GM21737 (cell line): Measurements from ENCODE around the gene MASP2.
"Not testable (repeated sequence)": the region's sequence is repeated elsewhere in the genome, so short reads cannot be mapped to it uniquely, and the experiment has no call there.

Experiments used
- ATAC-seq: cut with Tn5 transposase; IDR thresholded peaks from one replicate; pipeline ENCODE4 v1.9.1; 2021; ENCODE audit warnings: mild to moderate bottlenecking, moderate library complexity; ENCODE audit not compliant: unreplicated experiment

Gene MASP2

DNA sequence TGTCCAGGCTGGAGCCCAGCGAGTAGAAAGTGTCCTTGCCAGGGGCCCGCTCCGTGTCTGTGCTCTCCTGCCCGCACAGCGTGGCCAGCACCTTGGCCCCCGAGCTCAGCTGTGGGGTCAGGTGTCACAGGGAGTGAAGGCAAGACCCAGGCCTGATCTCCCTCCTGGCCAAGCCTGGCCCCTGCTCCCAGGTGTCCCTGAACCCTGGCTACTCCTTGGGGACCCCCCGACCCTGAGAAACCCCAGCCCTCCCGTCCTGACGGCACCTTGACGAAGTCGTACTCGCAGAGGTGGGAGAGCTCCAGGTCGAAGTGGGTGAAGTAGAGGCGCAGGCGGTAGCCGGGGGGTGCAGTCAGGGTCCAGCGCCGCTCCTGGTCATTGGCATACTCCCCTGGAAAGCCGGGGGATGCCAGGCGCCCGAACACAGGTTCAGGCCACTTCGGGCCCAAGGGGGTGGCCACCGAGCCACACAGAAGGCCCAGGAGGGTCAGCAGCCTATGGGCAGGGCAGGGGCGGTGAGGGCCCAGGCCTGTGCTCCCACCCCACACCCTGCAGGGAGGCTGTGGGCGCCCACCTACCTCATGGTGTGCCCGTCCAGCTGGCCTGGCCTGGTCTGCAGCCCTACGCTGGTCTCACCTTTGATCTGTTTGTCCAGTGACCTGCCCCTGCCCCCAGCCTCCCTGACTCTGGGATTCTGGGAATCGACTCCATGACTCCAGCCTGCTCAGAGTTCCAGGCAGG lies at the start of gene MASP2:
TSS of gene MASP2 (minus strand) at position 615 of the 741 bp plus-strand sequence. CDS start at position 583, 32 bp downstream.
- ATAC-seq: no peak

DNA sequence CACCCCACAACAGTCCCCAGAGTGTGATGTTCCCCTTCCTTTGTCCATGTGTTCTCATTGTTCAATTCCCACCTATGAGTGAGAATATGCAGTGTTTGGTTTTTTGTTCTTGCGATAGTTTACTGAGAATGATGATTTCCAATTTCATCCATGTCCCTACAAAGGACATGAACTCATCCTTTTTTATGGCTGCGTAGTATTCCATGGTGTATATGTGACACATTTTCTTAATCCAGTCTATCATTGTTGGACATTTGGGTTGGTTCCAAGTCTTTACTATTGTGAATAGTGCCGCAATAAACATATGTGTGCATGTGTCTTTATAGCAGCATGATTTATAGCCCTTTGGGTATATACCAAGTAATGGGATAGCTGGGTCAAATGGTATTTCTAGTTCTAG lies 36.7 kb upstream of the MASP2 start:
- ATAC-seq: not testable (repeated sequence)

DNA sequence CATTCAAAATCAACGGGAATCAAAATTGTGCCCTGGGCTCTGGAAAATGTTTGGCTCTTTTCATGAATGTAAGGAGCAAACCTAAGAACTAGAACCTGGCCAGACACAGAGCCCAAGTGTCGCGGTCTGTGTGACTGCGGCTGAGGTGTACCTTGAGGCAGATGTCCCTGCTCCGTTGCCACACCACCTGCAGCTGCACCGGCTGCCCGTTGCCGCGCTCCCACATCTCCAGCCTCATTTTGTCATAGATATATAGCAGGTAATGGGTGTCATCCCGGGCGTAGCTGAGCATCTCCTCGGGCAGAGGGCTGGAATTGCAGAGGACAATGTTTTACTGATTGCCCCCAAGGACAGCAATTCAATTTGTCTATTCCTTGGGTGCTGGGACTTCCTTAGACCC lies 33.9 kb upstream of the MASP2 start:
- ATAC-seq: no peak

DNA sequence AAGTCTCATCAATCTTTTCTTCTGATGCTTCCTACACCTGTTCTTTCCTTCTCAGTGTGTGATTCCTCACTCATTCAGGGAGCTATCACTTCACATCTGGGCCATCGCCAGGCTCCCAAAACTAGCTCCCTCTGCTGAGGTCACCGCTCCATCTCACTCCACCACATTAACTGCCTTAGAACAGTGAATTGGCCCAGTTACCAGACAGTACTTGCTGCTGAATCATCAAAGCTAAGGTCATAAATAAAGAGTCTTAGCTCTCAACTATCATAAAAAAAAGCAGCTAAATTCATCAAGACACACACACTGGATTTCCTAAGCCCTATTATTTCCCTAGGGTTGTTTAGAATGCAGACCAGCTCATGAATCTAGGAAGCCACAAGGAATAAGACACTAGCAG lies 31.6 kb upstream of the MASP2 start:
- ATAC-seq: no peak

DNA sequence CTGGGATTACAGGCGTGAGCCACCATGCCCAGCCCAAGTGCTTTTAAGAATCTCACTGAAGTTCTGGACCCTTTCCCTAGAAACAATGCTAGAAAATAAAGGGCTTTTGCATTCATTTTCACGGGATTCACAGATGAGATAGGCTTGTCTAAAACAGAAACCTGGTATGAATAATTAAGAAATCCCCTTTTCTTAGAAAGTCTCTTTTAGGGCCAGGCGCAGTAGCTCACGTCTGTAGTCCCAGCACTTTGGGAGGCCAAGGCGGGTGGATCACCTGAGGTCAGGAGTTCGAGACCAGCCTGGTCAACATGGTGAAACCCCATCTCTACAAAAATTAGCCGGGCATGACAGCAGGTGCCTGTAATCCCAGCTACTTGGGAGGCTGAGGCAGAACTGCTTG lies 26.4 kb upstream of the MASP2 start:
- not testable (repeated sequence) for ATAC-seq

DNA sequence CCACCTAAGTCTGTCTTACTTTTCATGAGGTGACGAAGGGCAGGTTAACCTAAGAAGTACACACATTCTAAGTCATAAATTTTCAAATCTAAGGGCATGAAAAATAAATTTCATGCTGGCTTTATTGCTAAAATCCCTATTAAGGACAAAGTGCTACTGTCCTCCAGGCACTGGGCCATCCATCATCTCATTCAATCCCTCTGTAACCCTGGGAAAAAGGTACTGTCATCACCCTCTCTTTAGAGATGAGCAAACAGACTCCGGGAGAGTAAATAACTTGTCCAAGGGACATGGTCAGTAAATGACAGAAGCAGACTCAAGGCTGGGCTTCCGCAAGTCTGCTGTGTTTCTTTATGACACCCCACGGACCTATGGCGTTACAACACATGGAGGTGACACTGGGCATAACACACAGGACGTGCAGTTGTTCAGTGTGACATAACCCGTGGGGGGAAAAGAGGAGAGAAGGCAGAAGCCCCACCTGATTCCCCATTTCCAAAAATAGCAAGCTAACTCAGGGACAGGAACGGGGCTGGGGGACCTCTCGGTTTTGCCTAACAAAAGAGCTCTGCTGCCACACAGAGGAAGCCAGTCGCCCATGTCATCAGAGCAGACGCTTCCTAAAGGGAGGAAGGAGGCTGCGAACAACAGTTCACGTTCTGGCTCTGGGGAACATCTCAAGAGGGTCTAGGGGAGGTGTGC lies 25.3 kb upstream of the MASP2 start:
- no peak for ATAC-seq

DNA sequence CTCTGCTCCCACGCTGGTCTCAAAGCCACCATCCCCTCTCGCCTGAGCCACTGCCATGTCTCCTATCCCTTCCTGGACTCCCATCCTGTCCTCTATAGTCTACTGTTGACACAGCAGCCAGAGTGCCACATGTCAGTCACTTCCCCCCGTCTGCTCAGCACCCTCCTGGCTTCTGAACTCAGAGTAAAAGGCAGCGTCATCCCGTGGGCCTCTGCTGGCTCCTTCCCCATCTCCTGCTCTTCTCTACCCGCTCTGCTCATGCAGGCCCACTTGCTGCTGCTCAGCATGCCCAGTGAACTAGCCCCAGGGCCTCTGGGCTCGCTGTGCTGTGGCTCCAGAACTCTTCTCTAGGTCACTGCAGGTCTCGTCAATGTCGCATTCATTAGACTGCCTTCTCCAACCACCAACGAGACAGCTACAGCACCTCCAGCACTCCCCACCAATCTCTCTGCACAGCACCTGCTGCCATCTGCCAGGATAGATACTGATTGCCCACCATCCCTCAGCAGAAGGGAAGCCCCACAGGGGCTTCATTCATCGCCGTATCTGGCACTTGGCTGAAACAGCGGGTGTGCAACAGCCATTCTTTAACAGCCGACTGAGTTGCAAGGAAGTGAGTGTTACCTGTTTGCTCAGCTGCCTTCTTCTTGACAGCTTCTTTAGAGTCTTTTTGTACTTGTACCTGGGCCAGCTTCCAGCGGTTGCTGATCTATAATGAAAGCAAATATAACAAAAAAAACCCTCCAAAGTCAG lies 24.6 kb upstream of the MASP2 start:
- no peak for ATAC-seq

DNA sequence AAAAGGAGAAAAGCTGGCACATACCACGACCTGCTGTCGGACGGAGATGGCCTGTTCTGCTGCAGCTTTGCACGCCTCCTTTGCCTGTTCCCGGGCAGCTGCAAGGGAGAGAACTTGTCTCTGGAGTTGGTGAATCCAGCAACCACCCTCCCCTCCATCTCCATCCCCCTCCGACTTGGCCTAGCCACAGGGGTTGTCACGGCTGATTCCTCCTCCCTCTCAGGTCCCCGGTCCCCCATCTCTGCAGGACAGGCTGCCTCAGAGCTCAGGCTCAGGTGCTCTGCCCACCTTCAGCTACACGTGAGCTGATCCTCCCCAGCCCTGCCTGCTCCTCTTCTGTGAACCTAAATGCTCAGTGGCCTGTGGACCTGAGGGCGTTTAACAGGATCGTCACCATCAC lies 23.8 kb upstream of the MASP2 start:
- ATAC-seq: no peak

DNA sequence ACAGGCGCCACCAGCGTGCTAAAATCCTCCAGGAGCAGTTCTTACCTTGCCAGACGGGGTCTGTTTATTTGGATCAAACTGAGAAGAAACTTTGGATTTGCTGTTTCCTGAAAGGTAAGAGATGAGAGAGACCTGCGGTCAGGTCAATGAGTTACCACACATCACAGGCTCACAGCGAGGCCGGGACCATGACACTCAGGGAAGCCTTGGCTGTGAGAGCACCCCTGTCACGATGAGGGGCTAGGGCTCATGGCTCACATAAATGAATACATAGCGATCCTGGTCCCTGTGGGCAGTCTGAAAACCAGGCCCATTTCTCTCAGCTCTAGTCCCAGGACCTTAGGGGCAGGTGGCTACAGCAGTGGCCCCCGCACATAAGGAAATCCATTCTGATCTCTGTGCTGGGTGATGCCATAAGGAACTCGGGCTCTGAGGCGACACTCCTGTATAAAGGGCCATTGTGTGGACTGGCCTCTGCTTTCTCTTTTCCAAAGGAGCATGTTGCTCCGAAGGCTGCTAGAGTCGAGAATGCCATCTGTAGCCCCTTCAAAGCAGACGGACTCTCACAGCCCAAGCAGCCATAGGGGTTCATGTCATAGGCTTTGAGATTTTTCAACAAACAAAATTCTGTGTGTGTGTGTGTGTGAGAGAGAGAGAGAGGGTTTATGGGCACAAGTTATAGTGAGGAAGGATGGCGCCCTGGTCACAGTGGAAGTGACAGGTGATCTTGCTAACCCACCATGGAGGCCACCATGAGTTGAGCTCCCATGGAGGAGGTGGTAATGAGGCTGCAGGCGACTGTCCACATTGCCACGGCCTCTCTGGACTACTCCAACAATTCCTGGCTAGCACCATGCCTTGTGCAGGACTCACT lies 21.8 kb upstream of the MASP2 start:
- no peak for ATAC-seq

DNA sequence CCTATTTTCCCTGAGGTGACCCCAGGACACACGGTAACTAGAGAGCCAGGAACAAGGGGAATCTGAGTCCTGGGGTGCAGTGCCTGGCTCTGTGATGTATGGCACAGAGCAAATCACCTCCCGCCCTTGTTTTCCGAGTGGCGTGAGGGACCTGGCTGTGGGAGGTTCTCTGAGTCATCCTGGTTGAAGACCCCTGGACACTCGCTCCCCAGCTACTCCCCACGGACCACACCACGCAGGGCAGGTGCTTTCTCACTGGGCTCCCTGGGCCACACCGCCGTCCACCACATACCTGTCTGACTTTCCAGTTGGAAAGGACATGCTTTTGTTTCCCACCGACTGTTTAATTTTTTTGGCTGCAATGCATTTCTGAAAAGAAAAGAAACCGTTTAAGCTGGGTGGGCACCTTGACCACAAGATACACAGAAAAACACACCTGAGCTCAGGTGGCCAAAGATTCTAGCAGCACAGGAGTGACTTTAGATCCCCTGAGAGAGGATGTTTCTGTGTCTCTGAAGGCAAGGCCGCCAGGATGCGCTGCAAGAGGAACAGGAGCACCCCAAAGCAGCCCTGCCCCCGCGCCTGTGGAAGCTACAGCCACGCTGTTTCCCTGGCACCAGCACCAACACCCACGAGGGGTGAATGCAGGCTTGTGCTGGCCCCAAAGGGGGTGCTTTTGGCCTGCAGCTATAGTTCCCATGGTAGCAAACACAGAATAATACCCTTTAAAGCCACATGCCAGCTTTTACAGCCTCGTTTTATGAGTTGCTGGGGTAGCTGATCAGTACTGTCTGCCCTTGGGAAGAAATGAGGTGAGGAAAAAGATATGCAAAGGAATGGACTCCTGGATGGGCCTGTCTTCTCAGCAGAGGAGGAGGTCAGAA lies 20.9 kb upstream of the MASP2 start:
- no peak for ATAC-seq

DNA sequence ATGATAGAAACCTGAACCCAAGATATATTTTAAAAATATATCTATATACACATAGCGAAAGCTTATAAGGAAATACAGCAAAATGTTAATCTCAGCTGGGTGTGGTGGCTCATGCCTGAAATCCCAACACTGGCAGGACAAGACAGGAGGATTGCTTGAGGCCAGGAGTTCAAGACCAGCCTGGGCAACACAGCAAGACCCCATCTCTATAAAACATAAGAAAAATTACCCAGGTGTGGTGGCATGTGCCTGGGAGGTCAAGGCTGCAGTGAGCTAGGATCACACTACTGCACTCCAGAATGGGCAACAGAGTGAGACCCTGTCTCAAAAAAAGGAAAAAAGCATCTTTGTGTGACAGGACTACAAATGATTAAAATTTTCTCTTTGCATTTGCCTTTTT lies 18.8 kb upstream of the MASP2 start:
- no peak for ATAC-seq

DNA sequence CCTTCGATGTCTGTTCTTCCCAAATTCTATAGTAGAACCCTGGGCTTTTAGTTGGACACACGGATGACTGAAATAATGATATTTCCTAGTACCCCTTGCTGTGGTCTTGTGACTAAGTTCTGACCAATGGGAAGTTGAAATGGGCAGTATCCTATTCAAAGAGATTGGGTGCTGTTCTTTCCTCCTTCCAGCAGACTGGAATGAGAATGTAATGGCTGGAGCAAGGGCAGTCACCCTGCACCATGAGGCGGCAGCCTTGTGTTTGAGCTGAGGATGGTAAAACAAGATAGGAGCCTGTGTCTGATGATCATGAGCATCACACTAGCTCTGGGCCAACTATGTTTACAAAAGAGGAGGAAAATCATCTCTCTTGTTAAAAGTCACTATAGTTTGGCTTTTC lies 17.9 kb upstream of the MASP2 start:
- ATAC-seq: no peak

DNA sequence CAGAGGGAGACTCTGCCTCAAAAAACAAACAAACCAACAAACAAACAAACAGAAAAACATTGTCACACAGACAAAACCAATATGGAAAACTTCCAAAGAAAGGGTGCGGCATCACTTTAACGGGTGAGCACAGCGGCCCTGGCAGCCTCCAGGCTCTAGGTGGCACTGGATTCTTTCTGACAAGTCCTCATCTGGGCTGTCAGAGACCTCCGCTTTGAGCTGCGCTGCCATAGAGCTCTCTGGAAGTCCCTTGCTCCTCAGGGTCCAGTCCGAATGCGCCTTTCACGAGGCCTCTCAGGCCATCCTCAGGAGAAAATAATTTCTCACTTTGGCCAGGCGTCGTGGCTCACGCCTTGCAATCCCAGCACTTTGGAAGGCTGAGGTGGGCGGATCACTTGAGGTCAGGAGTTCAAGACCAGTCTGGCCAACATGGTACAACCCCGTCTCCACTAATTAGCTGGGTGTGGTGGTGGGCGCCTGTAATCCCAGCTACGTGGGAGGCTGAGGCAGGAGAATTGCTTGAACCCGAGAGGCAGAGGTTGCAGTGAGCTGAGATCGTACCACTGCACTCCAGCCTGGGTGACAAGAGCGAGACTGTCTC lies 17.0 kb upstream of the MASP2 start:
- ATAC-seq: not testable (repeated sequence)

DNA sequence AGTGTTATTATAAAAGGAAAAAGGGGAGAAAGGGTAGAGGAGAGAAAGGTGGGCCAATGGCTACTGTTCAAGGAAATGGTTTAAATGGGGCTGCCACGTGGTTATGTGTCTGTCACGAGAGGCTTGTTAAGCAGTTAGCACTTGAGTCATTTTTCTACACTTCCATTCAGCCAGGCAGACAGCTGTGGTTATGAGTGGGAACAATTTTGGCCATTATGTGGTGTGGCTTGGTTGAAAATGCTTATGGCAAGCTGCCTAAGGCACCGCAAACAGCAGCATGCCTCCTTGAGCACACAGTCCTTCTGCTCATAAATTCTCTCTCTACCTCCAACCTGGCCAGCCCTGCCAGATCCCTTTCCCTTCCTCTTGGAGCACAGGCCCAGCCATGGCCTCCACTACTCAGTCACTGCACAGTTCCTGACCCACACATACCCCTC lies 15.9 kb upstream of the MASP2 start:
- ATAC-seq: no peak

DNA sequence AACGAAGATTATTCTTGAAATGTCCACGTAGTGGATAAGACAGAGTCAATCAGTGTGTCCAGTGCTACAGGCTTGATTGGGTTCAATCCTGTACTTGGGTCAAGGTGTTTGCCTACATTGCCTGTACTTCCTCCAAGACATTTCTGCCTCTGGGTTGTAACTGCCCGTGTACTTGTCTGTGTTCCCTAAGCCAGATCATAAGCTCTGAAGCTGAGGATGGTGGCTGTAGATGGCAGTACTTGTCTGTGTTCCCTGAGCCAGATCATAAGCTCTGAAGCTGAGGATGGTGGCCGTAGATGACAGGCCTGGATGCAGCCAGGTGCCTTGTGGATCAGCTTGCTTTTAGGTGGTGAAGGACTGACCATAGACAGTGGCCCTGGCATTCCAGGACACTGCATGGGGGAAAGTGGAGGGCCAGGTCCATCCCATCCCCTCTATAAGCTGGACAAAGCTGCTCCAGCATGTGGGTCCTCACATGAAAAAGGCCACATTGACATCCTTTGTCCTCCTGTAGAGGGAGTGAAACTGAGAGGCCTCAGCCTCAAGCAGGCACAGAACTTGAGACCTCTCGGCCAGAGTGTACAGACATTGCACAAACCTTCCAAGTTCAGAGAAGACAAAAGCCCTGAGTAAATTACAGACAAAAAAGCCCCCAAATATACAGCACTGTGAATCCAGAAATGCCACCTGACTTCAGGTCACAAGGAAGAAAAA lies 14.8 kb upstream of the MASP2 start:
- ATAC-seq: no peak

DNA sequence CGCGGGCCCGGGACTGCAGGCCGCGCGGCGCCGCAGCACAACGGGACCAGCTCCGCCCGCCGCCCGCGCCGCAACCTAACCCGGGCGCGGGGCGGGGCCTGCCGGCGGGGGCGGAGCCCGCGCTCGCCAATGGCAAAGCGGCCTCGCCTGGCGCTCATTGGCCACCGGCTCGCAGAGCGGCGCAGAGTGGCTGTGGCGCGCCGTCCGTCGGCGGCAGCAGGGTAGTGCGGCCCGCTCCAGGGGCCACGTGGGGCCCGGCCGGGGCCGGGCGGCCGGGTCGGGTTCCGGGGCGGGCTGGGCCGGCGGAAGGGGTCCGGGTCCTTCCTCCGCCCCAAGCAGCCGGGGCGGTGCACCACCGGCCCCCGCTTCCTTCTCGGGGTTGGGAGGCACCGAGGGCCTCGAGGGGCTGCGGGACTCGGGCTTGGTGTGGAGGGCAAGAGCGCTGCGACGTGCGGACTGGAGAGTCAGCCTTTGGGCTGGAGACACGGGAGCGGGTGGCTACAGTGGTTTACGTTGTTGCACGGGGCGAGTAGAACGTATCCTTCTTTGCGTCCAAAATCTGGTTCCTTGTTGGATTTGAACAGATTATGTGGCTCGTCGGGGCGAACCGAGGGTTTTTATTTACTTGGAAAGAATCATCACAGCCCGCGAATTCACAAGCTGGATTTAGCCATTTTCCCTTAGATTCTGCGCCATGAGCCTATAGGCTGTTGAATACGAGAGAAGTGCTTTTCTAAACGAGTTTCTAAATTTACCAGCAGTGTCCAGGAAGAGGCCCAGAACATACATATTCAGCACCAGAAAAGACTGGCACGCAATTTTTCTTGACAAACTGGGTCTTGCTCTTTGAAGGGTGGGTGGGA lies 13.2 kb upstream of the MASP2 start, which contains the start of gene SRM:
TSS of gene SRM (minus strand) at position 51 of the 863 bp plus-strand sequence. CDS start 75 bp downstream, outside the sequence.
- peak; percentile 87 for ATAC-seq

DNA sequence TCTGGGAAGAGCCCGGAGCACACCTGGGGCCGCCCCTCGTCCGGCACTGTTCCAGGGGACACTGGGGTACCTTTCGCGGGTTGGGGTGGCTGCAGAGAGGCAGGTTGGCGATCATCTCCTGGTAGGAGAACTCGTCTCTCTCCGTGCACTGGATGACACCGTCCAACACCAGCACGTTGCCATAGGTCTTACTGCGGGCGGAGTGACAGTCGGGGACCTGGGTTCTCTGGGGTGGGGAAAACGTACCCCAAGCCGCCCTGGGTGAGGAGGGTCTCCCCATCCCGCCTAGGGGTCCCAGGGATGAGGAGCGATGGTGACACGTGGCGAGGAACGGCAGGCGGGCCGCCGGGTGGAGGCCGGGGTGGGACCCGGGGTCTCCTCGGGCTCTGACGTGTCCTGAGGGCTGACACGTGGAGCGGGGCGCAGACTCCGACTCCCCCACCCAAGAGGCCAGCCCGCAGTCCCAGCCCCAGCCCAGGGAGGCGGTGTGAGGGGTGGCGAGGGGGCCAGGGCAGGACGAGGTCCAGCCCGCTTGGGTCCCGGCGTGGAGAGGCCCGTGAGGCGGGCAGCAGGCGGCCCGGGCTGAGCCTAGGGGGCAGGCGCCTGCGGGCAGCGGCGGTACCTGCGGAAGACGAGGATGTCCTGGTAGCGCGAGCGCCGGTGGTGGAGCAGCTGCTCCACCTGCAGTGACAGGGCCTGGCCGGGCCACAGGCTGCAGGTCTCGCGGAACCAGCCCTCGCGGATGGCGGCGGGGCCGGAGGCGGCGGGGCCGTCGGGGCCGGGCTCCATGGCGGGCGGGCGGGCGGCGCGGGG lies 12.3 kb upstream of the MASP2 start:
- ATAC-seq: peak; percentile 23
